GM12865 (cell line): ENCODE results near the gene TBL1XR1.

Experiments used
- DNase-seq: peaks from one replicate; pipeline ENCODE4 v3.0.0; 2010; ENCODE audit warnings: low read depth
- H3K4me3 ChIP-seq: 2 replicates; pipeline ENCODE4 v1.5.1; 2011; ENCODE audit warnings: mild to moderate bottlenecking, low read depth, low read length, control low read depth
- TF ChIP-seq, protein P1 (sequence below): IDR thresholded peaks from 2 replicates; pipeline ENCODE4 v1.5.1; 2011; ENCODE audit warnings: low read length, control low read depth, low read depth, inconsistent platforms; ENCODE audit not compliant: insufficient read depth; ENCODE audit errors: missing control alignments

The TBL1XR1 gene

DNA sequence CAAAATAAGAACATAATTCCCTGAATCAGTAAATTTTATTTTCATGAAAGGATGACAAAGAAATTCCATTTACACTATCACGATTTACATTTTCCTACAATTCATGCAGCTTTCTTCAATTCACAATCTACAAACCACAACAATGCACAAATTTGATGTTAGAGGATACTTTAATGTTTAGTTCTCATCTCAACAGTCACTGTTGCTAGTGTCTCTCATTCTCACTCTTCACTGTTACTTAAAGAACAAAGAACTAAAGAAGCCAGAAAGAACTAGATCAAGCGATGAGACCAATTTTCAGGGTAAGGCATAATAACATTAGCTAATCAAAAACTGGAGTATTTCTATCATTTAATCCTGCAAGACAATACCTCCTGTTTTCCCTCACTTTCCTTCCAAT is 73.5 kb downstream of the TBL1XR1 start:
- H3K4me3 ChIP-seq, result no peak overlapping the region
- TF ChIP-seq, protein P1, sequence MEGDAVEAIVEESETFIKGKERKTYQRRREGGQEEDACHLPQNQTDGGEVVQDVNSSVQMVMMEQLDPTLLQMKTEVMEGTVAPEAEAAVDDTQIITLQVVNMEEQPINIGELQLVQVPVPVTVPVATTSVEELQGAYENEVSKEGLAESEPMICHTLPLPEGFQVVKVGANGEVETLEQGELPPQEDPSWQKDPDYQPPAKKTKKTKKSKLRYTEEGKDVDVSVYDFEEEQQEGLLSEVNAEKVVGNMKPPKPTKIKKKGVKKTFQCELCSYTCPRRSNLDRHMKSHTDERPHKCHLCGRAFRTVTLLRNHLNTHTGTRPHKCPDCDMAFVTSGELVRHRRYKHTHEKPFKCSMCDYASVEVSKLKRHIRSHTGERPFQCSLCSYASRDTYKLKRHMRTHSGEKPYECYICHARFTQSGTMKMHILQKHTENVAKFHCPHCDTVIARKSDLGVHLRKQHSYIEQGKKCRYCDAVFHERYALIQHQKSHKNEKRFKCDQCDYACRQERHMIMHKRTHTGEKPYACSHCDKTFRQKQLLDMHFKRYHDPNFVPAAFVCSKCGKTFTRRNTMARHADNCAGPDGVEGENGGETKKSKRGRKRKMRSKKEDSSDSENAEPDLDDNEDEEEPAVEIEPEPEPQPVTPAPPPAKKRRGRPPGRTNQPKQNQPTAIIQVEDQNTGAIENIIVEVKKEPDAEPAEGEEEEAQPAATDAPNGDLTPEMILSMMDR, result no peak
- DNase-seq, result no peak

DNA sequence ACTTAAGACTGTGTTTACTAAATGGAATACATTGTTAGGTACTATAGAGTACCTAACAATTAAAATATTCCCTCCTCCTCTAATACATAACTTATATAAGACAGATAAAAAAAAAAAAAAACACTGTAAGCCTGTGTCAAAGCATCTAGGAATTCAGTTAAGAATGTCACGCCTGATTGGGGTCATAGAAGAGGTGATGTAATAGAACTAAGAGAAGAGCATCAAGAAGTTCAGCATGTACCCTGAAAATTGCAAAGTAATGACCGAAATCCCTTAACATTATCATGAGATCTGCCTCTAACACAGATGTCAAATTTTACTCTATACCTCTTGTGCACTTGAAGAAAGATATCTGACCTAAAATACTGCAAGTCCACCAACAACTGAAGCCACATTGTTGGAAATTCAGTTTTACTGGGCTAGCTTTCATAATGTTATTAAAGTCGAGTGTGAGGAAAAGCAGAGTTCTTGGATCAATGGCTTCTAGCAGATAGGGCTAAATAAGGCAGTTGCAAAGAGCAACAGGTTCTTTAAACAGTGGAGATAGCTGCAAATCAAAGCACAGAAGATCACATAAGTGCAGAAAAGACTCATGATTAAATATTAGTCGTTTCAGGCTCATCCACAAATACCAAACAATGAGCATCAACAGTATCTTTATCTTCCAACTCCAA is 75.0 kb downstream of the TBL1XR1 start:
- H3K4me3 ChIP-seq, result no peak overlapping the region
- DNase-seq, result no peak
- TF ChIP-seq, protein P1, result no peak

DNA sequence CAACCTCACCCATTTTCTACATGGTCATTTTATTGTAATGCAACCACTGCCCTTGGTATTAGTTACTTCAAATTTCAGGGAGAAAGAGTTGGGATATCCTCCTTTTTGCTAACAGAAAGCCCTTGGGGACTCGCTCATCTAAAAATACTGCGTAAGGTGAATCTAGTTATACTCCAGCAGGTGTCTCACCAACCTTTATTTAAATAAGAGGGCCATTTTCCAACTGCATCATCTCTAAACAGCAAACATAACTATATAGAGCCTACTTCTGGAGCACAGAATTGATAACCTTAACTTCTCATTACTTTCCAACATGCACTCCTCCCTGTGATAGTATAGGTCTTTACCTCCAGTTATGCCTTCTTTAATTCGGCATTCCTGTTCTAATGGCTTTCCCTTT is 77.5 kb downstream of the TBL1XR1 start:
- no peak for DNase-seq
- TF ChIP-seq, protein P1, result no peak

DNA sequence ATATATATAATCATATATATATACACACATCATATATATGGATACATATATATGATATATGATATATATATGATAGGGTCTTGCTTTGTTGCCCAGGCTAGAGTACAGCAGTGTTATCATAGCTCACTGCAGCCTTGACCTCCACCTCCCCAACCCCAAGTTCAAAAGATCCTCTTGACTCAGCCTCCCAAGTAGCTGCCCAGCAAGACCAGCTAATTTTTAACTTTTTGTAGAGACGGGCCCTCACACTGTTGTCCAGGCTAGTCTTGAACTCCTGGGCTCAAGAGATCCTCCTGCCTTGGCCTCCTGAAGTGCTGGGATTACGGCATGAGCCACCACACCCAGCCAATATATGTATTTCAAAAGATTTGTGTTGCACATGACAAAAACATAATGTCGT is 83.0 kb downstream of the TBL1XR1 start:
- no peak for DNase-seq
- no peak overlapping the region for H3K4me3 ChIP-seq
- TF ChIP-seq, protein P1, result no peak

More for the DNA sequence above, 77.5 kb downstream of the TBL1XR1 start:
- H3K4me3 ChIP-seq, result no peak overlapping the region

DNA sequence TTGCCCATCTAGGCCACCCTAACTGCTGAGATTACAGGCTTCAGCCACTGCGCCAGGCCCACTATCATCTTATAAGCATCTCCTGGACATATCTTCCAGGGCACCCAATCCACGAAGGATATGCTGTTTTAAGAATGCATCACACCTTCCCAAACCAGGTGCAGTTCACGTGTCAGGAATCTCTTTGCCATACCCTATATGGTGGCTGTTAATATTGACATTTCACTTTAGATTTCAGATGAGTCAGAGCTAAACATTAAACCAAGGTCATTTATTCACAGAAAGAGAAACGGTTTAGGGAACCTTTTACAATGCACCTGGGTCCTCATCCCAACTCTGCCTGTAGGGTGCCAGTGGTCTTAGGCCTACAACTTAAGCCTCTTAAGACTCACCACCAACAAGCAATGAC is 85.7 kb downstream of the TBL1XR1 start:
- H3K4me3 ChIP-seq, result no peak overlapping the region
- TF ChIP-seq, protein P1, result no peak
- no peak for DNase-seq

DNA sequence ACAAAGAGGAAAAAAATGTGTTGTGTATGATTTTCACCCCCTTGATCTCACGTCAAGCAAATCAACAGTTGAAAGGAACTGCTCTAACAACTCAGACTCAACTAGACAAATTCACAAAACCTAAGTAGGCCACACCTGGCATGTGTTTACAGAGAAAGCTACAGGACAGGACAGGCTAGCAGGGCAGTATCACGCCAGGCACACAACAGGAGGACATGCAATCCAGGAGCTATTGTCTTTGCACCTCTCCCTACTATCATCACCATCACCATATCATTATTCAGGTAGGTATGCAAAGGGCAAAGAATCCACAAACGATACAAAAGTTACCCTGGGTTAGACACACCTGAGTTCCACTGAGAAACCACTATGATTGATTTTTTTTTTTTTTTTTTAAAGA is 86.4 kb downstream of the TBL1XR1 start:
- no peak overlapping the region for H3K4me3 ChIP-seq
- peak; percentile 20 for DNase-seq
- TF ChIP-seq, protein P1, result no peak

DNA sequence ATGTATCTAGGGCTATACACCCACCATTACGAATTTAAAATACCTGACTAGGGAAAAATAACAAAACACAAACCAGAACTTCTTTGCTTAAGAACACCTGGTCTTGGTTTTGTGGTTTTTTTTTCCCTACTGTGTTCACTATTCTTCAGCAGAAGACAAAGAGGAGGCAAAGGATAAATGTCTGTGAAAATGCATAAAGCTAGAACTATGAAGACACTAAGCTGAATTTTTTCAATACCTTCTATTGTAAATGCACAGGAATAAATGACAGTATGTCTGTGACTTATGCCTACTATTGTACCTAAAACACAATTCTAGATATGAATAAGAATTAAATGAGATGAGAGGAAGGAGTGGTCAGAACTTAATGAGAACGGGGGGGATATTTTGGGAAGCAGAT is 86.9 kb downstream of the TBL1XR1 start:
- TF ChIP-seq, protein P1, result no peak
- H3K4me3 ChIP-seq, result no peak overlapping the region
- no peak for DNase-seq
